ENCODE results near the gene CDH13. TPM values are rescaled to one million over a fixed set of nuclear protein-coding genes. Genes with fewer than 3 reads are reported as not detected.

Gene CDH13
- total and polyA plus RNA-seq, 2 of the 8 experiments (the other 6 are each of a cell fraction or from before 2014, with no cell fraction given) = 2.3 to 2.4 TPM

DNA sequence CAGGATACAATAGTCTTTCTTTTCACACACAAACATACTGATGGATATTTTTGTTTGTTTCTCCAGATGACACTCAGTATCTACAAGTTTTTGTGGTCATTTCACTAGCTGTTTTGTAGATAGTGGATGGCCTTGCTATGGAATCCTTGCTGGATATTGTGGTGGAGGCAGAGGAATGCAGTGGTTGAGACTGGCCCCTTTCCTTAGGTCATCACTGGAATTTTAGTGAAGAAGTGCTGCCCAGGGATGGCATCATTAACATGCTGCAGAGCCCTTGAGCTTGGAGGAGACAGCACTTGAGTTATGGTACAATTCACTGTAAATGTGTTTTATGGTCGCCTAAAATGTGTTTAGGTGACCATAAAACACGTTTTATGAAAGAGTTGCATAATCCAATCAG, 725.1 kb downstream of the CDH13 start (continued):
- TF ChIP-seq CHD2 (IDR thresholded peaks at IDR 0.05; ENCODE audit: low read length) = no peak
